PC-3 (cell line): Measurements from ENCODE around the gene VPS36.
"Not testable (repeated sequence)": the region's sequence is repeated elsewhere in the genome, so short reads cannot be mapped to it uniquely, and the experiment has no call there.

Source experiments
- EZH2 ChIP-seq: fragments of 300-600 bp; sonication (generic); IDR thresholded peaks from one replicate; pipeline ENCODE4 v1.6.1; 2017; ENCODE audit warnings: antibody characterized with exemption, mild to moderate bottlenecking, low read length; ENCODE audit not compliant: unreplicated experiment
- EZH2phosphoT487 ChIP-seq: fragments of 300-600 bp; sonication (generic); IDR thresholded peaks from 2 replicates; pipeline ENCODE4 v1.6.1; 2018; ENCODE audit warnings: mild to moderate bottlenecking, antibody characterized with exemption, low read length, borderline replicate concordance
- TF ChIP-seq, protein P1 (sequence below): fragments of 300-600 bp; sonication (generic); conservative IDR thresholded peaks from 2 replicates; pipeline ENCODE4 v1.5.1; 2017; ENCODE audit warnings: antibody characterized with exemption, low read depth, mild to moderate bottlenecking, low read length

DNA sequence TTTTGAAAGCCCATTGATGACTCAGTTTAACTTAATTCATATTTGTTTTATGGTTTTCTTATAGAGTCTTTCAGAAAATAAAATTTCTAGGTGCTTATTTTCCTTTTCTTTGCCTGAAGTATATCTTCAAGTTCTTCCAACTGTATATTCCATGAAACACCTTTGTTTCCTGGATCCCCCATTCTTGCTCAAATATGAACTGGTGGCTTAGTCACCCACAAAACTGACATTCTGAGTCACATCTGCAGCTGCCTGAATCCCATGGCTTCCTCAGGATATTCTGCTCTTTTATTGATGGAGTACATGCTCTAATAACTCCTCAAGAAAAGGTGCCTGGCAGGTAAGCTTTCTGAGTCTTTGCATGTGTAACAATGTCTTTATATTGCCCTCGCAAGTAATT lies 77.2 kb downstream of the VPS36 start:
- TF ChIP-seq, protein P1, sequence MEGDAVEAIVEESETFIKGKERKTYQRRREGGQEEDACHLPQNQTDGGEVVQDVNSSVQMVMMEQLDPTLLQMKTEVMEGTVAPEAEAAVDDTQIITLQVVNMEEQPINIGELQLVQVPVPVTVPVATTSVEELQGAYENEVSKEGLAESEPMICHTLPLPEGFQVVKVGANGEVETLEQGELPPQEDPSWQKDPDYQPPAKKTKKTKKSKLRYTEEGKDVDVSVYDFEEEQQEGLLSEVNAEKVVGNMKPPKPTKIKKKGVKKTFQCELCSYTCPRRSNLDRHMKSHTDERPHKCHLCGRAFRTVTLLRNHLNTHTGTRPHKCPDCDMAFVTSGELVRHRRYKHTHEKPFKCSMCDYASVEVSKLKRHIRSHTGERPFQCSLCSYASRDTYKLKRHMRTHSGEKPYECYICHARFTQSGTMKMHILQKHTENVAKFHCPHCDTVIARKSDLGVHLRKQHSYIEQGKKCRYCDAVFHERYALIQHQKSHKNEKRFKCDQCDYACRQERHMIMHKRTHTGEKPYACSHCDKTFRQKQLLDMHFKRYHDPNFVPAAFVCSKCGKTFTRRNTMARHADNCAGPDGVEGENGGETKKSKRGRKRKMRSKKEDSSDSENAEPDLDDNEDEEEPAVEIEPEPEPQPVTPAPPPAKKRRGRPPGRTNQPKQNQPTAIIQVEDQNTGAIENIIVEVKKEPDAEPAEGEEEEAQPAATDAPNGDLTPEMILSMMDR: not testable (repeated sequence)
- not testable (repeated sequence) for TF ChIP-seq EZH2, EZH2phosphoT487
